ENCODE data around the gene CELF4. TPM values are rescaled to one million over a fixed set of nuclear protein-coding genes. Genes with fewer than 3 reads are reported as not detected.

Gene CELF4
- total RNA-seq, 1 donor from 2014 or later = 0.13 TPM

- no peak for DNase-seq (ENCODE audit: low read depth in 2 of 2)
These were observed 327.1 kb downstream of the CELF4 start for GRCh38 chr18:37238282-37239108.

DNA sequence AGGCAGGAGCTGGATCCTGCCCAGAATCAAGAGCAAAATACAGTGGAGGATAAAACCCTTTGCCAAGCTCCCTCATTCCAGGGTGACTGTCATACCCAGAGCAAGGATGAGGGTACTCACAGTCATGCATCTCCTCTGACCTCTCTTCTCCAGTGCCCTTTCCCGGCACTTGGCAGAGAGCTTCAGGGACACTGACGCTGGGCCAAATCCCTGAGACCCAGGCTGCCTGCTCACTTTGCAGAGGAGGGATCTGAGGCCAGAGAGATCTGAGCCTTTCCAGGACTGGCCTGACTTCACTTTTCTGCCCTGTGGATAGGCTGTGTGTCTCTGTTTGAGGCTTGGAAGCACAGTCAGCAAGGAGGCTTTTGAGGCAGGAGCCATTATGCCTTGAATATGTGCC, 330.0 kb downstream of the CELF4 start:
- no peak for DNase-seq (ENCODE audit: low read depth in 2 of 2)

DNA sequence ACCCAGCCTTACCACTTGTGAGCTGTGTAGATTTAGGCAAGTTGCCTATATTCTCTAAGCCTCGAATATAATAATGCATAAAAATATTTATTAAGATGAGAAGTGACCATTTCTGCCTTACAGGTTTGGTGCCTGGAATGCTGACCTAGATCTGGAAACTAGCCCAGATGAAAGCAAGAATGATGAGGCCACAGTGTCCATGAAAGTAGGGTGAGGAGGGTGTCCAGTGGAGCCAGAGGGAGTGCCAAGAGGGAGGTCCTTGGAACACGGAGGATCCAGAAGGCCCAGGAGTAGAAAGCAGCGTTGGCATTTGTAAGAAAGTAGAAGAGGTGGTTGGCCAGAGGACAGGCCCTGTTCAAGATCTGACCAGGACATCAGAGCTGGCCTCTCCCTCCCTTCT, 334.3 kb downstream of the CELF4 start:
- no peak for DNase-seq (ENCODE audit: low read depth in 2 of 2)

DNA sequence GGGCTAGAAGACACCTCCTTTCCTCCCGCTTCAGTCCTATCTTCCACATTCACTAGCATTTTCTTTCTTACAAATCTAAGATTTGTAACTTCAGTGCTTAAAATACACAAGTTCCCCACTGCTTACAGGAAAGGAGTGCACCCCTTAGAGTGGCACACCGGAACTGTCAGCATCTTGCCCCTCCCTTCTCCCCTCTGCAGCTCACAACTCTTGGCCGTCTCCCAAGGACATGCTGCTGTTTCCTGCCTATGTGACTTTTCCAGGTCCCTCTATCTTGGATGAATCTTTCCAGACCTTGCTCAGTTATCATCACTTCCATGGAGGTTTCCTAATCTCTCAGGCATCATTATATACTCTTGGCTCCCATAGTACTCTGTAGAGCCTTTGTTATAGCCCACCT, 334.8 kb downstream of the CELF4 start:
- DNase-seq (ENCODE audit: low read depth in 2 of 2) = no peak

- DNase-seq (ENCODE audit: low read depth in 2 of 2) = no peak
These were observed 340.3 kb downstream of the CELF4 start for GRCh38 chr18:37225279-37225678.

DNA sequence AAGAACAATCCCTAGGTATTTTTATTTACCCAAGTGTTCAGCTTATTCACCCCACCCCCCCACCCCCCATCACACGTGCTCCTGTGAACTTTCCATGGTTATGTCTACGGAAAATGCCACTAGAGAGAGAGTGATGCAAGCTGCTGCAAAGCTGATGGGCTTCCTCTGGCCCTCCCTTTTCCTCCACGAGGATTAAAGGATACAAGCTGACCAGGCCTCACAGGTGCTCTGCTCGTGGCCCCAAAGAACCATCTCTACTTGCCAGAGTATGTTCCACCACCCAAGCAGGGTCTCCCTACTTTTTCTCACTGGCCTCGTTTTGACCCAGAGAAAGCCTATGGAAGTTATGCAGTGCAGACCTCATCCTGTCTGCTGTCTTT, 342.6 kb downstream of the CELF4 start:
- DNase-seq (ENCODE audit: low read depth in 2 of 2) = no peak

DNA sequence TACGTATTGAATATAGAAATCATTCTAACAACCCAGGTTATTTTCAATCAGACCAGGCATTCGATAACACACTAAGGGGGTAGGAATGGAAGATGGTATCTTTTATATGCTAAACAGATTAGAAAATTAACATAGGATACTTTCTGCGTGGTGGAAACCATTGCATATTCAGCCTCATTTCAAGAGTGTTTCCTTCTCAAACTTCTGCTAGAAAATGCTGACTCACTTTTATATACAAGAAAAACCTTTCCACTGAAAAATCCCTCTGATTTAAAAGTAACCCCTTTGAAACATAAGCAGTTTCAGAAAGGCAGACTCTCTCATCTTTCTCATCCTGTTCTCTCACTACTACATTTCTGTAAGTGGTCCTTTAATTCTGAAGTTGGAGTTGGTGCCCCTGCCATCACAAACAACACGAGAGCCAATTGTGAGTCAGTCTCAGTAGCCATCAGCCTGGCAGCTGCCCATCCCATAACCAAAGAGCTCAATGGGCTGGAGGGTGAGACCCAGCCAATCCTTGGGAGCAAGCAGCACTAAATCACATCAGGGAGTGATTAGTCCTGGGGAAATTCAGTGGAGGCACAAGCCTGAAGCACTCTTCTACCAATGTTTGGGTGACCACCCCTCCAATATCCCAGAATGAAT, 343.1 kb downstream of the CELF4 start:
- no peak for DNase-seq (ENCODE audit: low read depth in 2 of 2)

DNA sequence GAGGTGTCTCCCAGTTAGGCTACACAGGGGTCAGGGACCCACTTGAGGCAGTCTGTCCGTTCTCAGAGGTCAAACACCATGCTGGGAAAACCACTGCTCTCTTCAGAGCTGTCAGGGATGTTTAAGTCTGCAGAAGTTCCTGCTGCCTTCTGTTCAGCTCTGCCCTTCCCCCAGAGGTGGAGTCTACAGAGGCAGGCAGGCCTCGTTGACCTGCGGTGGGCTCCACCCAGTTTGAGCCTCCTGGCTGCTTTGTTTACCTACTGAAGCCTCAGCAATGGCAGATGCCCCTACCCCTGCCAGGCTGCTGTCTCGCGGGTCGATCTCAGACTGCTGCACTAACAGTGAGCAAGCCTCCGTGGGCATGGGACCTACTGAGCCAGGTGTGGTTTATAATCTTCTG, 346.3 kb downstream of the CELF4 start:
- DNase-seq (ENCODE audit: low read depth in 2 of 2) = no peak

- DNase-seq (ENCODE audit: low read depth in 2 of 2) = no peak
These were observed 347.5 kb downstream of the CELF4 start for GRCh38 chr18:37218022-37218590.

- no peak for DNase-seq (ENCODE audit: low read depth in 2 of 2)
These were observed 354.8 kb downstream of the CELF4 start for GRCh38 chr18:37210781-37211180.

- DNase-seq (ENCODE audit: low read depth in 2 of 2) = no peak
These were observed 358.3 kb downstream of the CELF4 start for GRCh38 chr18:37207343-37207742.

DNA sequence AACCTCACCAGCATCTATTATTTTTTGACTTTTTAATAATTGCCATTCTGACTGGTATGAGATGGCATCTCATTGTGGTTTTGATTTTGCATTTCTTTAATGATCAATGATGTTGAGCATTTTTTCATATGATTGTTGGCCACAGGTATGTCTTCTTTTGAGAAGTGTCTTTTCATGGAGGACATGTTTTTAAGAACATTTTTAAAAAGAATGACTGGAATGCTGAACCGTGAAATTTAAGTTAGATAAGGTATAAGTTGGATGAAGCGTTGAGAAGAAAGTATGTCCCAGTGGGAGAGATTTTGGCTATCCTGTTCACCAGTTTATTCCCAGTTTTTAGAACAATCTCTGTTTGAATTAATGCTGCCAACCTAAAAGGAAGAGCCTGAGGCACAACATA, 365.9 kb downstream of the CELF4 start:
- DNase-seq (ENCODE audit: low read depth in 2 of 2) = no peak

All from dermis microvascular lymphatic vessel endothelial cell (primary cell).